Measurements from ENCODE around the gene CPM.
"Not testable (repeated sequence)": the region's sequence is repeated elsewhere in the genome, so short reads cannot be mapped to it uniquely, and the experiment has no call there.

The CPM gene

DNA sequence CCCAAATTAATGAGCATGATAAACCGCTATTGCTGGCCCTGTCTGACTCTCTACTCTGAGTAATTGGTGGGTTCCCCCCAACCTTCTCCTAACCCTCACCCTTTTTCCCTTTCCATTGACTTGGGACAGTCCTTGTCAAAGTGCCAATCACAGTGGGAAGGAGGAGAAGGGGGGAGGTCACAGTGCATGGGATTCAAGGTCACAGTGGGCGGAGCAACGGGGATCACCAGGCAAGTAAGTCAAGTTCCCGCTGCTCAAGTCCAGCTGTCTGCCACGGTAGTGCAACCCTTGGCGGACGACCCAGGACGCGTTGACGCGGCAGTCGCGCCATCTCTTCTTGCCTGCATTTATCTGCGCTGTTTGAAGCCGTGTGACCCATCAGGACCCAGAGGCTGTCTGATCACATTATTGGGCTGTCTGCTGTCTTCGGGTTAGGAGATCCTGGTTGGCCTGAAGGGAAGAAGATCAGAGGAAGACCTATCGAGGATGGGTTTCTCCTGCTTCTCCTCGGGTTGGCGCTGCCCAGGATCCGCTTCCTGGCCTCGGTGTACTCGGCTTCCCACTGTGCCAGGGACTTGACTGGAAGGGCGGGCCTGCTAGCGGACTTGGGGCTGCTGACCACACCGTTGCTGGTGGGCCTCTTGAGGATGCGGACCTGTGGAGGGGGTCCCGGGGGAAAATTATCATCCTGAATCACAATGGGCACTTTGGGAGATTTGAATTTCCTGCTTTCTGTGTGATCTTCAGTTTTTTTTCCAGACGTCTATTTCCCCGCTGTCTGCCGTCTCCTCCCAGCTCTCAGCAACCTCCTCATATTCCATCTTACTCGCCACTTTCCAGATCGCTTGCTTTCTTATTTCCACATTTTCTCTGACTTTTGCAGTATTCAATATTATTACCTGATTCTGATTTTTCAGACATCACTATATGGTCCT lies 128.0 kb downstream of the CPM start:
- DNase-seq, result no peak

DNA sequence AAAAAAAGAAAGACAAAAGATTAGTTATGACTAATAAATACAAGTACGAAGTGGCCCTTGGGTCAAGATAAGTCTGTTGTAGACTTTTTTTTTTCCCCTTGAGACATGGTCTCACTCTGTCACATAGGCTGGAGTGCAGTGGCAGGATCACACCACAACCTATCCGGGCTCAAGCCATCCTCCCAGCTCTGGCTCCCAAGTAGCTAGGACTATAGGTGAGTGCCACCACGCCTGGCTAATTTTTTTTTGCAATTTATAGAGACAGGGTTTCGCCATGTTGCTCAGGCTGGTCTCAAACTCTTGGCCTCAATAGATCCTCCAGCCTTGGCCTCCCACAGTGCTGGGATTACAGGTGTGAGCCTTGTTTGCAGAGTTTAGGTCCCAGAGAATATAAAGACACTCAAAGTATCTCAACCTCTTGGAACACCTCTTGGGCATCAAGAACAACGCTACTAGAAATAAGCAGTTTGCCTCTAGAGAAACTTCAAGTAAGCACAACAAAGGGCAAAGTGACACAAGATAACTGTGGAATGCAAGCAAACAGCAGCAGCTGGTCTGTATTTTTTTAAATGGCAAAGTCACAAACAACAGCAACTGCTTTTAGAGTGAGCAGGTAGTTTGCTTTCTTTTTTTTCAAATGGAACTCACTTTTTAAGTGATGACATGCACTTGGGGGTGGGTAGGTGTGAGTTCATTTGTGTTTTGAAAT lies 128.9 kb downstream of the CPM start:
- DNase-seq, result no peak

DNA sequence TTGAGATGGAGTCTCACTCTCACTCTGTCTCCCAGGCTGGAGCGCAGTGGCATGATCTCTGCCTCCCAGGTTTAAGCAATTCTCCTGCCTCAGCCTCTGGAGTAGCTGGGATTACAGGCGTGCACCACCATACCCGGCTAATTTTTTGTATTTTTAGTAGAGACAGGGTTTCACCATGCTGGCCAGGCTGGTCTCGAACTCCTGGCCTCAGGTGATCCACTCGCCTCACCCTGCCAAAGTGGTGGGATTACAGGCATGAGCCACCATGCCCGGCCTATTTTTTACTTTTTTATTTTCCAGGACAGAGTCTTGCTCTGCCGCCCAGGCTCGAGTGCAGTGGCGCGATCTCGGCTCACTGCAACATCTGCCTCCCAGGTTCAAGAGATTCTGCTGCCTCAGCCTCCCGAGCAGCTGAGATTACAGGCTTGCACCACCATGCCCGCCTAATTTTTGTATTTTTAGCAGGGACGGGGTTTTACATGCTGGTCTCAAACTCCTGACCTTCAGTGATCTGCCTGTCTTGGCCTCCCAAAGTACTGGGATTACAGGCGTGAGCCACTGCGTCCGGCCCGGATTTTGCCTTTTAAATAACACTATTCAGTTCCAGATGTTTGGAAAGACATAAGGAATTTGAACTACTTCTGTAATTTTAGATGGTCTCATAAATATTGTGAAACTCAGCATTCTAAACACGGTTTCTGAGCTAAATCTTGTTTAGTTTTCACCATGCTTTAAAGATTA lies 129.9 kb downstream of the CPM start:
- DNase-seq, result not testable (repeated sequence)

DNA sequence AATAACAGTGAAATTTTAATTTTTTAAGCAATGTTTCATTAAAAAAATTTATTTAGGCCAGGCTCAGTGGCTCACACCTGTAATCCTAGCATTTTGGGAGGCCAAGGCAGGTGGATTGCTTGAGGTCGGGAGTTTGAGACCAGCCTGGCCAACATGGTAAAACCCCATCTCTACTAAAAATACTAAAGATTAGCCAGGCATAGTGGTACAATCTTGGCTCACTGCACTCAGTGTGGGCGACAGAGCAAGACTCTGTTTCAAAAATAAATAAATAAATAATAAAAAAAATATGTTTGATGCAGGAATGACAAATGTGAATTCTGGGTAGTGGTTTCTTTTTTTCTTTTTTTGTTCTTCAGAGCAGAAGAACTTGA lies 130.6 kb downstream of the CPM start:
- not testable (repeated sequence) for DNase-seq
